ENCODE measurements around the gene TMPRSS9.

The TMPRSS9 gene

GRCh38 chr19:2330255-2330631, 29.8 kb upstream of the TMPRSS9 start:
- no peak for DNase-seq

- DNase-seq: no peak
These were observed 29.3 kb upstream of the TMPRSS9 start for GRCh38 chr19:2330632-2331284.

GRCh38 chr19:2331601-2332246, 28.3 kb upstream of the TMPRSS9 start:
- no peak for DNase-seq

DNA sequence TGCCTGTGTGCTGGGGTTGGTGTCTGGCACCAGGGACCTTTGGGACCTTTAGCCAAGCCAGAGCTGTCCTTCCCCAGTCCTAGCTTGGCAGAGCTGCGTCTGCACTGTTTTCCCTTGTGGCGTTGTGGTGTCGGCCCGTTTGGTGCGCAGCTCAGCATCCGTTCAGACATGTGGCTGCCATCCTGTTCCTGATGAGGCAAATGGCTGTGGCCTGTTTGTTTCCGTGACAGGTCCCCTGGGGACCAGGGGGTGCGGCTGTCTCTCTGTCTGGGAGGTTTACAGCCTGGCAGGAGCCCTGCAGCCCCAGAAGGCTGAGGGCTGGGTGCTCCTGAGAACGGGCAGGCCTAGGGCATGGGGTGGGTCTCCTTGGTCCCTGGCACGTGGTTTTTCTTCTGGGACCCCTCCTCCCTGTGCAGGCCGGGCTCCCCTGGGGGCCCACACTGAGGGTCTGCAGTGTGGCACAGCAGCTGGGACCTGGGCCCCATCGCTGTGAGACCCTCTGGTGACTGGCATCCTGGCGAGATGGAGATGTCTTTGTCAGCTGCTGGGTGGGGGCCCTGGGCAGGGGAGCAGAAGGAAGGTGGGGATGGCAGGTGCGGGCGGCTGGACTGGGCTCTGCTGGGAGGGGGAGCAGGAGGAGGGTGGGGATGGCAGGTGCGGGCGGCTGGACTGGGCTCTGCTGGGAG, 27.6 kb upstream of the TMPRSS9 start:
- no peak for DNase-seq

- DNase-seq: no peak
These were observed 26.8 kb upstream of the TMPRSS9 start for GRCh38 chr19:2333027-2333806.

DNA sequence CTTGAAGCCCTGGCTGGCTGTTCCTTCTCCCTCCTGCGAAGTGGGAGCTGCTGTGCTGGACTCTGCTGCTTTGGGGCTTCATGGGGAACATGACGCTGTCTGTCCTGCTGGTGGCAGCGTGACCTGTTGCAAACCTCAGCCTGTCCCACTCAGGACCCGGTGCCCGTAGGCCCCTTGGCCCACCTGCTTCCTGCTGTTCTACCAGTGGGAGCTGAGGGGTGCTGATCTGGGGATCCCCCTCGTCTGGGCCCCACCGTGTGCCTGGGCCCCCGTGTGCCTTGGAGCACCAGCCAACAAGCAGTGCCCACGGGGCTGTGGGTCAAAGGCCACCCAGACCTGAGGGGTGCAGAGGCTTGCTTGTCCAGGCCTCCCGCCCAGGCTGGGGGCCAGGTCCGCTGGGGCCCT, 26.3 kb upstream of the TMPRSS9 start:
- DNase-seq: no peak

GRCh38 chr19:2334426-2334825, 25.6 kb upstream of the TMPRSS9 start:
- DNase-seq: no peak

DNA sequence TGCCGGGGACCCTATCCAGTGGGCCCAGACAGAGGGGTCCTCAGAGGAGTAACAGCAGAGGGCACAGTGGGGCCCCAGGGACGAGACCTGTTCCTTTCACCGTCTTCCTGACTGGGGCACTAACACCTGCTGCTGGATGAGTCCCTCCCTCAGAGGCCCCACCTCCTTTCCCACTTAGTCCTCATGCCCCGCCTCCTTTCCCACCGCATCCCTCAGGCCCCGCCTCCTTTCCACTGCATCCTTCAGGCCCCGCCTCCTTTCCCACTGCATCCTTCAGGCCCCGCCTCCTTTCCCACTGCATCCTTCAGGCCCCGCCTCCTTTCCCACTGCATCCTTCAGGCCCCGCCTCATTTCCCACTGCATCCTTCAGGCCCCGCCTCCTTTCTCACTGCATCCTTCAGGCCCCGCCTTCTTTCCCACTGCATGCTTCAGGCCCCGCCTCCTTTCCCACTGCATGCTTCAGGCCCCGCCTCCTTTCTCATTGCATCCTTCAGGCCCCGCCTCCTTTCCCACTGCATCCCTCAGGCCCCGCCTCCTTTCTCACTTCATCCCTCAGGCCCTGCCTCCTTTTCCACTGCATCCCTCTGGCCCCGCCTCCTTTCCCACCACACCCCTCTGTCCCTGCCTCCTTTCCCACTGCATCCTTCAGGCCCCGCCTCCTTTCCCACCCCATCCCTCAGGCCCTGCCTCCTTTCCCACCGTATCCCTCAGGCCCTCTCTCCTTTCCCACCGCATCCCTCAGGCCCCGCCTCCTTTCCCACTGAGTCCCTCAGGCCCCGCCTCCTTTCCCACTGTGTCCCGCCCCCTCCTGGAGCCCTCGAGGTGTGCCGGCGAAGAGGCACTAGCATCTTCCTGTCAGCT, 24.8 kb upstream of the TMPRSS9 start:
- DNase-seq: no peak

DNA sequence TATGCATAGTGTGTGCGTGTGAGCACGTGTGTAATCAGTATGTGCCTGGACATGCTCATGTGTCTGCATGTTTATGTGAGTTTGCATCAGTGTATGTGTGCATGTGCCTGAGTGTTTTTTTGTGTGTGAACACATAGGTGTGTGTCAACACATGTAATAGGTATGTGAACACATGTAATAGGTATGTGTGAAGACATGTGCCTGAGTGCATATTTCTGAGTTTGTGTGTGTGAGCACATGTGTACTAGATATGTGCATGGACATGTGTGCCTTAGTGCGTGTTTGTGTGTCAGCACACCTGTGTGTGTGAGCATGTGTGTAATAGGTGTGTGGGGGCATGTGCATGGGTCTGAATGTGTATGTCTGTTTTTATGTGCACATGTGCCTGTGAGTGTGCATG, 24.2 kb upstream of the TMPRSS9 start:
- no peak for DNase-seq

- DNase-seq: no peak
These were observed 23.3 kb upstream of the TMPRSS9 start for GRCh38 chr19:2336528-2337328.

DNA sequence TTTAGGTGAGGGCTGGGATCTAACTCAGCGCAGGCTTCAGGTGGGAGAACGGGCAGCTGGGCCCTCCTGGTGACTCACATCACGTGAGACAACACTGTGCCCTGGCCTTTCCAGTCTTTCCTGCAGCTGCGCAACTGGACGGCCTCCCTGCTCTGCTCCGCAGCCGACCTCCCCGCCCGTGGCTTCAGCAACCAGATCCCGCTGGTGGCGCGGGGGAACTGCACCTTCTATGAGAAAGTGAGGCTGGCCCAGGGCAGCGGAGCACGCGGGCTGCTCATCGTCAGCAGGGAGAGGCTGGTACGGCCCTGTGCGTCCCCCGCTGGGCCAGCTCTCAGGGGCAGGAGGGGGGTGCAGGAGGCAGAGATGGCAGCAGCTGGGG, 22.7 kb upstream of the TMPRSS9 start:
- no peak for DNase-seq

GRCh38 chr19:2338055-2338615, 21.9 kb upstream of the TMPRSS9 start:
- DNase-seq: no peak

DNA sequence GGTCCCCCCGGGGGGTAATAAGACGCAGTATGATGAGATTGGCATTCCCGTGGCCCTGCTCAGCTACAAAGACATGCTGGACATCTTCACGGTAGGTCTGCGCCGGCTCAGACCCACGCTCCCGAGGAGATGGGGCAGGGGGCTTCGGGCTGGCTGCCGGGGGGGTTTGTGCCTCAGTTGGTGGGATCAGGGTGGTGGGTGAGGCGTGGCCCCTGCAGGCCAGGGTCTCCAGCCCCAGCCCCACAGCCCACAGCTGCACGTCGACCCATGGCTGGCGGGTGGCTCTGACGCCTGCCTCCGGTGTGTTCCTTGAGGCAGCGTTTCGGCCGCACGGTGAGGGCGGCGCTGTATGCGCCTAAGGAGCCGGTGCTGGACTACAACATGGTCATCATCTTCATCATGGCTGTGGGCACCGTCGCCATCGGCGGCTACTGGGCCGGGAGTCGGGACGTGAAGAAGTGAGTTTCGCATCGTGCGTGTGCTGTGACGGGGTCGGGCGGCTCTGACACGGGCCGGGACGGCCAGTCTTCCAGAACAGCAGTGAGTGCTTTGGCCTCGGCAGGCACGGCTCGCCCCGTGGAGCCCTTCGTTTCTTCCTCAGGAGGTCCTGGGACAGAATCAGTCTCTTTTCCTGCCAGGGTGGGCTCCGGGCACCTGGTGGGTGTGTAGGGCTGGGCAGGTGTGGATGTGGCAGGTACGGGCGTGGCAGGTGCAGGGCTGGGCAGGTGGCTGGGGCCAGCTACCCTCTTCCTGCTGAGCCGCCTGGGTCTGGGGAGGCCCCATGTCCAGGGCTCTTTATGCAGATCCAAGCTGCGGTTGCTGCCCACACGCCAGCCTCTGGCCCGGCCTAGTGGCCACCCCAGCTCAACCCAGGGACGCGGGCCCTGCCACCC, 21.1 kb upstream of the TMPRSS9 start:
- DNase-seq: no peak

DNA sequence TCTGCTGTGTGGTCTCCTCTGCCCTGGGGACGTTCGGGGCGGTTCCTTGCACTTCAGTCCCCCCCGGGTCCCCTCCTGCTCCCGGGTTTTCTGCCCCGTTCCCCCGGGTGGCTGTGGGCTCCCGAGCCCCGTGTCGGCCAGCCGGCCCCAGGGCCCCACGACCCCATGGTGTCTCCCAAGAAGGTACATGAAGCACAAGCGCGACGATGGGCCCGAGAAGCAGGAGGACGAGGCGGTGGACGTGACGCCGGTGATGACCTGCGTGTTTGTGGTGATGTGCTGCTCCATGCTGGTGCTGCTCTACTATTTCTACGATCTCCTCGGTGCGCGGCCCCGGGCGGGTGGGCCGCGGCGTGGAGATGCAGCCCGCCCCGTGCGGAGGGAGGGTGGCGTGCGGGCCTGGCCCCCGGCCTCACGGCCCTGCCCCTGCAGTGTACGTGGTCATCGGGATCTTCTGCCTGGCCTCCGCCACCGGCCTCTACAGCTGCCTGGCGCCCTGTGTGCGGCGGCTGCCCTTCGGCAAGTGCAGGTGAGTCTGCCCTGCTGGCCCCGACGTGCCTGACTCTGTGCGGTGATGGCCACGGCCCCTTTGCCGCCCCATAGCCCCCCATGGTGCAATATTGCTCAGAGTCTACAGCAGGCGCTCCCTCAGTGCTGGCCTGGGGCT, 20.3 kb upstream of the TMPRSS9 start:
- DNase-seq: no peak

- no peak for DNase-seq
These were observed 19.4 kb upstream of the TMPRSS9 start for GRCh38 chr19:2340496-2341243.

DNA sequence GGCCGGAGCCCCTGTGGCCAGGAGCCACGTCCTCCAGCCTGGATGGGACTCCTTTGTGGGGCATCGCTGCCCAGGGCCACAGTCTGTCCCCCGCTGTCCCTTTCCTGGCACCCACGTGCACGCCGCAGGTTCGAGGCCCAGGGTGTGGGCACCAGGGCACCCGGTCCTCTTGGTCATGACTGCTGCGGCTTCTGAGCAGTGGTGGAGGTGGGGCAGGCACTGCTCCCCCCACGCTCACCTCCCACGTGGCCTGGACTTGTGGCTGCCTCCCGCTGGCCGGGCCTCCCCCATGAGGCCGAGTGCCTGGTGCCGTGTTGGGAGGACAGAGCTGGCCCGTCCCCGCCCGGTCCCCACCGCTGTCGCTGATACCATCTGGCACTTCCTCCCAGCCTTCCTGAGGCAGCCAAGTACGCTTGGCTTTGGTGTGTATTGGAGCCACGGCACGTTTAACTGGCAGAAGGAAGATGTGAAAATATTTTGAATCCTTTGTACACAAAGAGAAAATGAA, 18.8 kb upstream of the TMPRSS9 start:
- no peak for DNase-seq

GRCh38 chr19:2341982-2342381, 18.1 kb upstream of the TMPRSS9 start:
- no peak for DNase-seq

DNA sequence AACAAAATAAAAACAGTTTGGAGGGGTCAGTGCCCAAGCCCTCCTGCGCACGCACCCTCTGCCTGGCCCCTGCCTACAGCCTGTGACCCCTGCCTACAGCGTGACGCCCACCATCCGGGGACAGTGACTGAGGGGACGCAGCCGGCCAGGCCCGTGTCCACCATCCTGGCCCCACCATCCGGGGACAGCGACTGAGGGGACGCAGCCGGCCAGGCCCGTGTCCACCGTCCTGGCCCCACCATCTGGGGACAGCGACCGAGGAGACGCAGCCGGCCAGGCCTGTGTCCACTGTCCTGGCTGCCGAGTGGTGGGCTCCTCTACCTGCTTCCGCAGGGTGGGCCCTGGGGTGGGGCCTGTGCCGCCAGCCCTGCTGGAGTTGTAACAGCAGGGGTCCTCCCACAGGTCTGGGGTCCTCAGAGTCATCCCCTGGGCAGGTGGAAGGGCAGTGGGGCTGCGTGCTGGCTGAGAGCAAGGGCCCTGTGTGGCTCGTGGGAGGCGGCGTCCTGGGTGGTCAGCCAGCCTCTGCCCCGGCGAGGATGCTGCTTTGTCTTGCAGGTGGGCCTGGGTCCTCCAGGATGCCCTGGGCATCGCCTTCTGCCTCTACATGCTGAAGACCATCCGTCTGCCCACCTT, 17.3 kb upstream of the TMPRSS9 start:
- no peak for DNase-seq

All from SIG-M5 (cell line).